ENCODE measurements around the gene LATS2.
A peak's percentile ranks its signal among the peaks of the same experiment; 100 is the strongest.
"Not testable (repeated sequence)": the region's sequence is repeated elsewhere in the genome, so short reads cannot be mapped to it uniquely, and the experiment has no call there.

The LATS2 gene

DNA sequence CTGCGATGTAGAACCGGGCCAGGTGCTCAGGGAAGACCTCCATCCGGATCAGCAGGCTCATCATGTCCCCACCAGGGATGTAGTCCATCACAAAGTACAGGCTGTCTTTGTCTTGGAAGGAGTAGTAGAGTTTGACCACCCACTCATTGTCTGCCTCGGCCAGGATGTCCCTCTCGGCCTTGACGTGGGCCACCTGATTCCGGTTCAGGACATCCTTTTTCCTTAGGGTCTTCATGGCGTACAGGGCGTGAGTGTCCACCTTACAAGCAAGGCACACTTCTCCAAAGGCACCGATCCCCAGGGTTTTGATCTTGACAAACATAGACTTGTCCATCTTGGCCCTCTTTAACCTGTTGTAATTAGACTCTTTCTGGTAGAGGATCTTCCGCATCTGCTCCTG is 78.0 kb downstream of the LATS2 start:
- H3K27ac Mint-ChIP-seq = no peak overlapping the region
- H3K9me3 Mint-ChIP-seq = no peaks in the 10 kb centered on the region
- ATAC-seq (no peak), DNase-seq (no peak)
- no peak overlapping the region for H3K4me3 Mint-ChIP-seq
- H3K4me1 Mint-ChIP-seq = no peaks in the 10 kb centered on the region
- no peaks in the 10 kb centered on the region for H3K27me3 Mint-ChIP-seq

DNA sequence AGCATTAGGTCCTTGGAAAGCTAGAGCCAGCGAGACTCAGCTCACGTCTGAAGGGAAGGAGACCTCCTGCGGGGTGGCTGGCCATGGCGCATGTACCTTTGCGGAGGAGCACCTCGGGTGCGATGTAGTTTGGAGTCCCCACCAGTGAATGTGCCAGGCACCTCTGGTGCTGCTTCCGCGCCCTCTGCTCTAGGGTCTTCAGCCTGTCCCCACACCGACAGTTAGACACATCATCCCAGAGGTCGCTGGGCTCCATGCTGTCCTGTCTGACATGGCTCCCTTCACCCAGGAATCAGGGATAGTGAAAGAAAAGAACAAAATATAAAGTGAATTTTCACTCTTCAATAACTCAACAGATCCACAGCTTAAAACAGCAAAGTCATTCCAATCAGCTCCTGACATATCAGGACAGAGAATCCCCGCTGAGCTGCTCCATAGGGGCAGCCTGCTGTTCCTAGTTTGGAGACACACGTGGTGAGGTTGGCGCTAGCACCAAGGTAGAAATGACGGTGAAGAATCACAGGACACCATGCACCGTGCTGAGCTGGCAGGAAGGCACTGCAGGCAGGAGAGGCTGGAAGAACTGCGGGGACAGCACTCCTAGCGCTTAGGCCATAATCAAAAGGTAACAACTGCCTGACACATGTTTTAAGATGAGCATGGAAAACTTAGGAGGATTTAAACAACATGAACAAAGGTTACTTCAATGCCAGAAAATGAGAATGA is 79.9 kb downstream of the LATS2 start:
- Mint-ChIP-seq H3K9me3 (no peaks in the 10 kb centered on the region), H3K4me1 (no peaks in the 10 kb centered on the region), H3K27me3 (no peaks in the 10 kb centered on the region), H3K4me3 (no peak overlapping the region), H3K27ac (no peak overlapping the region)
- DNase-seq (no peak), ATAC-seq (no peak)

DNA sequence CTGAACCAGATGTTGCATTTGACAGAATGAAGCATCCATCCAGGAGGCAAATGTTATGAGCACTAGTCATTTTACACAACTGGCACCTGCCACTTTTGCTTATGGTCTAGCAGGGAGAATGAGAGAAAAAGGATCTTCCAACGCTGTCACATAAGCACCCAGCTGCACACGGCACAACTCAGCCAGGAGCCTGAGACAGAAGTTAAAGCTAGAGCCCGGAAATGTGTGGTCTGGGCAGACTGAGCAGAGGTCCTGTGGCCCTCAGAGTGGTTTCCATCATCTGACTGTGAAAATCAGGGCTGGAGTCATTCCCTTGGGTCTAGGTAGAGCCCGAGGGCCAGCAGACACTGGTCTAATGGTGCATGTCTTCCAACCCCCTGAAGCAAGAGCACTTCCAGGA is 80.5 kb downstream of the LATS2 start:
- H3K27ac Mint-ChIP-seq = no peak overlapping the region
- H3K4me1 Mint-ChIP-seq = no peaks in the 10 kb centered on the region
- DNase-seq (no peak), ATAC-seq (no peak)
- no peaks in the 10 kb centered on the region for H3K9me3 Mint-ChIP-seq
- no peak overlapping the region for H3K4me3 Mint-ChIP-seq
- H3K27me3 Mint-ChIP-seq = no peaks in the 10 kb centered on the region

DNA sequence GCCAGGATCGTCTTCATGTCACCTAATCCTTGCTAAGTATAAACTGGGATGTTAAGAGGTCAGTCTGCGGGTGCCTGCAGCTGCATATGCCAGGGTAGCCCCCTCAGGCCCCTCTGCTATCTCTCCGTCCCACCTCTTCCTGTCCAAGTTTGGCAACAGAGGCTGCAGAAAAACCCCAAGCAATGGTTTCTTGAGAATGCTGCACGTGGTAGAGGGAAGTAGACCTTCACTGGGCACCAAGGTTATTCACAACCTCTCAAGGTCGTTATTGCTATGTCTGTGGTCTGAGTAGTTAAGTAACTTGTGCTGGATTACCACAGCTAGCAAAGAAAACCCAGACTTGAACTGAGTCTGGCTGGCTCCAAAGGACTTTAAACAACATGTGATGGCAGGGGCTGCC is 81.0 kb downstream of the LATS2 start:
- no peak overlapping the region for H3K4me3 Mint-ChIP-seq
- no peaks in the 10 kb centered on the region for H3K27me3 Mint-ChIP-seq
- no peaks in the 10 kb centered on the region for H3K9me3 Mint-ChIP-seq
- no peaks in the 10 kb centered on the region for H3K4me1 Mint-ChIP-seq
- ATAC-seq (no peak), DNase-seq (no peak)
- no peak overlapping the region for H3K27ac Mint-ChIP-seq

DNA sequence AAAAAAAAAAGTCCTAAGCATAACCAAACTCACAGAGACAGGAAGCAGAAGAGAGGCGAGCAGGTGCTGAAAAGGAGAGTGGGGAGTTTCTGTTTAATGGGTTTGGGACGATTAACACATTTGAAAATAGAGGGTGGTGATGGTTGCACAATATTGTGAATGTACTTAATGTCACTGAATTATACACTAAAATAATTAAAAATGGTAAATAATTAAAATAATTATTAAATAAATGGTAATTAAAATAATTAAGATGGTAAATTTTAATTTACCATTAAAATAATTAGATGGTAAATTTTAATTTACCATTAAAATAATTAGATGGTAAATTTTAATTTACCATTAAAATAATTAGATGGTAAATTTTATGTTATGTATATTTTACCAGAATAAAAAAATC is 84.0 kb downstream of the LATS2 start:
- no peaks in the 10 kb centered on the region for H3K27me3 Mint-ChIP-seq
- ATAC-seq (no peak), DNase-seq (no peak)
- H3K9me3 Mint-ChIP-seq = no peaks in the 10 kb centered on the region
- H3K4me3 Mint-ChIP-seq = no peak overlapping the region
- H3K4me1 Mint-ChIP-seq = no peaks in the 10 kb centered on the region
- H3K27ac Mint-ChIP-seq = no peak overlapping the region

DNA sequence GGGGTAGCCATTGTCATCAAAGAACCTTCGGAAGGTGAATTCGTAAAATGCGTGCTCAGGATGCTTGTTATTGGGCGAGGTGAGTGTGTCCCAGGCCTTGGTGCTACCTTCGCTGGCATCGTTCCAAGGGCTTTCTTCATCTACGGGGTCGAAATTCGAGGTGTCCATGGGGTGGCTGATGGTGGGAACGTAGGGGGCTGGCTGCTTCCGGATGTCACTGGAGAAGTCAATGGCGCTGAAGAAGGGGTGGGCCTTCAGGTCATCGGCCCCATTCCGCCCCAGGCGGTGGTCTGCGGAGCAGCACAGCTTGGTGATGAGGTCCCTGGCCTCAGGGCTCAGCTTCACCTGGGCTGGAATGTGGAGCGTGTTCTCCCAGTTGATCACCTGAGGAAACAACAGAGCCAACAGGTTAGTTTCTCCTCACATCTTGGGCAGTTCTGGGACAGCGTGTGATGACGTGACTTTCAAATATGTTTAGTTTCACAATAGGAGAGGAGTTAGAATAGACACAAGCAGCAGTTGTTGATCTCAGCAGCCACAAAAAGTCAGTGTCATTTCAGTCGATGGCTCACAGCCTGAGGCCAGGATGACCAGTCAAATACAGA is 86.3 kb downstream of the LATS2 start:
- Mint-ChIP-seq H3K27ac (no peak overlapping the region), H3K9me3 (no peaks in the 10 kb centered on the region), H3K27me3 (no peaks in the 10 kb centered on the region), H3K4me3 (no peak overlapping the region), H3K4me1 (no peaks in the 10 kb centered on the region)
- no peak for DNase-seq
- ATAC-seq = no peak

DNA sequence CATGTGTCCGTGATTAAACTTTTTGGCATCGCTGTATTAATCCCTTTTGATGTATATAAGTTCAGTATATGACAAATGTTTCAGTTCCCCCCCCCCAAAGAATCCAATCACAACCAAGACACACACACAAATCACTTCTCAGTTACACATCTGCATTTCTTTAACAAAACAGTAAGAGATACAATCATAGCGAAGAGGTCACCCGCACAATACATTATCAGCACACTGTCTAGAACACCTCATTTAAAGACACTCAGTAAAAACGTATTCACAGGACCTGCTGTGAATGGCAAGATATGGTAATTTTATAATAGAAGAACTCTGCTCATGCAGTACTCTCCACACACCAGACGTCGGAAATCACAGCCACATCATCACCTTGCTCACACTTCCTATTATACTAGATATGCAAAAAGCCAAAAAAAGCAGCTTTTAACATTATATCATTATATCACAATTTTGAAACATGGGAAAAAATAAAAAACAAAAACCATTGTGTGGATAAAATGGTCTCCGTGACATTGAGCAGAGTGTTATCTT is 87.4 kb downstream of the LATS2 start:
- no peak overlapping the region for H3K4me3 Mint-ChIP-seq
- H3K27ac Mint-ChIP-seq = no peak overlapping the region
- no peaks in the 10 kb centered on the region for H3K9me3 Mint-ChIP-seq
- H3K27me3 Mint-ChIP-seq = no peaks in the 10 kb centered on the region
- ATAC-seq (no peak), DNase-seq (no peak)
- H3K4me1 Mint-ChIP-seq = peaks cover 1% of the 10 kb centered on the region

DNA sequence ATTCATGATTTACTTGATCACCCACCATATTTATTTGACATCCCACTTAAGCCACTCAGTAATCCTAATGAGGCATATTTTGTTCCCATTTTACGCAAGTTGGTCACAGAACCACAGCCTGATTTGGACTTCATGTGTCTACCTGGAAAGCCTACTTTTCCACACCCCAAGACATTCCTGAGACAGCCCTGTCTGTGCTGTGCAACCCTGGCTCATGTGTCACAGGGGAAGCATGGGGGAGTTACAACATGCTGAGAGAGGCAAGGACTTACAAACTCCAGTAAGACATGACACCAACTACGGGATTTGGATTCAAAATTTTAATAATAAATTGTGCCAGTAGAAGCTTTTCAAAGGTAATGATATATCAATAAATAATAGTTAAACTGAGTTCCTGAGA is 88.7 kb downstream of the LATS2 start:
- ATAC-seq = no peak
- H3K4me1 Mint-ChIP-seq = peaks cover 9% of the 10 kb centered on the region
- DNase-seq = no peak
- no peak overlapping the region for H3K27ac Mint-ChIP-seq
- no peaks in the 10 kb centered on the region for H3K27me3 Mint-ChIP-seq
- H3K4me3 Mint-ChIP-seq = no peak overlapping the region
- no peaks in the 10 kb centered on the region for H3K9me3 Mint-ChIP-seq

DNA sequence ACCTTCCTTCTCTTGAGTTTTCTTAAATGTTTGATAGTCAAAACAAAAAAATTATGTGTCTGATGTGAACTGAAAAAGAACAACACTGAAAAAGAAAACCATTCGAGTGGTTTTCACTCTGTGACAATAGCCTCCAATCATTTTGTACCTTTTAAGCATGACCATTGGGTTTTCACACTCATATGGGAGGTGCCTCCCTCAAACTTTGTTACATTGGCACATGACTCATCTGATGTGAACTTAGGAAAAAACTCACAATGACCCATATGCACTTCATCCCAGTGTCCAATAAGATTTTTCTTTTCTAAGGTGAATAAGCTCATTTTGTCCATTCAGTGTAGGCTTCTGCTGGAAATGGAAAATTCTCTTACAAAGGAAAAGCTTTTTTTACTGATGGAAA is 92.2 kb downstream of the LATS2 start:
- Mint-ChIP-seq H3K4me1 (peaks cover 9% of the 10 kb centered on the region), H3K27me3 (no peaks in the 10 kb centered on the region), H3K9me3 (peaks cover 0 to 9% of the 10 kb centered on the region in 2 donors), H3K4me3 (no peak overlapping the region), H3K27ac (no peak overlapping the region)
- no peak for DNase-seq
- peak; percentile 57 for ATAC-seq

DNA sequence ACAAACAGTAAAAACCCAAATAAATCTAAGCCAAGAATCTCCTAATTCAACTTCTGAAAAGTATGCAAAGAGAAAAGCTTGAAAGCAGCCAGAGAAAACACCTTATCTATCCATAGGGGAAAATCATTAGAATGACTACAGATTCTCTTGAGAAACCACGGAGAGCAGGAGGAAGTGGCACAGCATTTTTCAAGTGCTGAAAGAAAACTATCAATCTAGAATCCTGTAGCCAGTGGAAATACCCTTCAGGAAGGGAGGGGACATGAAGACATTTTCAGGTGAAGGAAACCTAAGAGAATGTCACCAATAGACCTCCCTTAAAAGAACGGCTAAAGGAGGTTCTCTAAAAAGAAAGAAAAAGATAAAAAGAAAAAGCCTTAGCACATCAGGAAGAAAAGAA is 92.6 kb downstream of the LATS2 start:
- Mint-ChIP-seq H3K27ac (no peak overlapping the region), H3K4me3 (peak overlapping the region in 1 of 2 donors; percentile 14), H3K27me3 (no peaks in the 10 kb centered on the region), H3K9me3 (peaks cover 0 to 9% of the 10 kb centered on the region in 2 donors), H3K4me1 (peaks cover 9% of the 10 kb centered on the region)
- no peak for DNase-seq
- peak; percentile 37 for ATAC-seq

DNA sequence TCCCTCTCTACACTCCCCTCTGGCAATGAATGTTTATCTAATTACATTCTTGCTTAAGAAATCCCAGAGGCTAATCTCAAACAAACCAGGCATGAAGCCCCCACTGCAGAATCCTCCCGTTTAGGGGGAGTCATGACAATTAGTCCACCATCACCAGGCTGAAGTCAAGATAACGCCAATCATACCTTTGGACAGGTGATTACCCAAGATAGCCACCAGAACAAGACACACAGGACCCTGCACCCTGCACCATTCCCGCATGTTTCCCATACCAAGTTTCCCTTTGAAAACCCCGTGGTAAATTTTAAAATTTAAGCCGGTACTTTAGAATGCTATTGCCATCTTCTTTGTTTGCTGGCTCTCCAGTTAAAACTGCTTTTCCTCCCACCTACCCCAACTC is 94.0 kb downstream of the LATS2 start:
- no peaks in the 10 kb centered on the region for H3K27me3 Mint-ChIP-seq
- no peak overlapping the region for H3K27ac Mint-ChIP-seq
- H3K9me3 Mint-ChIP-seq = peaks cover 0 to 9% of the 10 kb centered on the region in 2 donors
- H3K4me1 Mint-ChIP-seq = peaks cover 9% of the 10 kb centered on the region
- no peak overlapping the region for H3K4me3 Mint-ChIP-seq
- DNase-seq (no peak), ATAC-seq (no peak)

DNA sequence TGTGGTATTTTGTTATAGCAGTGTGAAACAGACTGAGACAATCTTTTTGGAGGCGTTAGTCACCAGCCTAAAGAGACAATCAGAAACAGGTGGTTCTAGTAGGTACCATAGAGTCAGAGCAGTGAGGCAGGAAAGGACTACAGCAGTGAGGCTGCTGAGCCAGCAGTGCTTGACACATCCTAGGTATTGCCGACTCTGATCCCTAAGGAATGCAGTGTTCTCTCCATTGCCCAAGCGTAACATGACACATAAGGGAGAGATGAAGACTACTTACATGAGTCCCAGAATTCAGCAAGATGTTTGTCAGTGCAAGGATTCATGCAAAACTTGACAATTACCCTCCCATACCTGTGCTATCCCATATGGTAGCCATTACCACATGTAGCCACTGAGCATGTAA is 96.5 kb downstream of the LATS2 start:
- Mint-ChIP-seq H3K9me3 (peaks cover 0 to 9% of the 10 kb centered on the region in 2 donors), H3K27ac (no peak overlapping the region), H3K27me3 (peaks cover 15% of the 10 kb centered on the region), H3K4me3 (no peak overlapping the region), H3K4me1 (peaks cover 16% of the 10 kb centered on the region)
- no peak for ATAC-seq
- DNase-seq = no peak

DNA sequence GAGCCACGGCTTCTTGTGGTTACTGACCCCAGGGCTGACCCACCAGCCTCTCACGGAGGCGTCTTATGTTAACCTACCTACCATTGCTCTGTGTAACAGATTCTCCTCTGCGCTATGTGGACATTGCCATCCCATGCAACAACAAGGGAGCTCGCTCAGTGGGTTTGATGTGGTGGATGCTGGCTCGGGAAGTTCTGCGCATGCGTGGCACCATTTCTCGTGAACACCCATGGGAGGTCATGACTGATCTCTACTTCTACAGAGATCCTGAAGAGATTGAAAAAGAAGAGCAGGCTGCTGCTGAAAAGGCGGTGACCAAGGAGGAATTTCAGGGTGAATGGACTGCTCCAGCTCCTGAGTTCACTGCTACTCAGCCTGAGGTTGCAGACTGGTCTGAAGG is 99.7 kb downstream of the LATS2 start:
- H3K27me3 Mint-ChIP-seq = peaks cover 15% of the 10 kb centered on the region
- not testable (repeated sequence) for DNase-seq, H3K4me1 Mint-ChIP-seq, H3K9me3 Mint-ChIP-seq, H3K27ac Mint-ChIP-seq, H3K4me3 Mint-ChIP-seq, ATAC-seq

DNA sequence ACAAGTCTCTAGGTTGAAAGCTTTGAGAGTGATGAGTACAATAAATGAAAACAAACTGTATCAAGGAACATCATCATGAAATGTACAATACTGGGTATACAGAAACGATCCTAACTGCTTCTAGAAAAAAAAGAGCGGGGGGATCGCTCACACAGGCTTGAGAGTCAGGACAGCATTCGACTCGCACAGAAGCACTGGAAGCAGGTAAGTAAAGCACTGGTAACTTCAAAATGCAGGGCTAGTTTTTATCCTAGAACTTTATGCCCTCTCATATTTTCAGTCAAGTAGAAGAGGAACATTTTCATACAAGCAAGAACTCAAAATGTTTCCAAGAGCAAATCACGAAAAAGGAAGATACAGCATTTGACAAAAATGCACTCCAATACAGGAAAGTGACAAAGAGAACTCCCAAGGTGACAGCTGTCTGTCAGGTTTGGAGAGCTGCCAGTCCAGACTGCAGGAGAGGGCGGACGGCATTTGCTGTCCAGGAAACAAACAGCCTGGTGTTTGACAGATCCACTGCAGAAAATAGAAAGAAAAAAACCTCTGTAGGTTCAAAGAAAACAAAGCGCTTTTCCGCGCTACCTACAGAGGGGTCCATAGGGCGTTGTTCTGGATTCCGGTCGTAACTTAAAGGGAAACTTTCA is 100.6 kb downstream of the LATS2 start:
- Mint-ChIP-seq H3K4me3 (peak overlapping the region; percentile 9 to 44), H3K4me1 (peaks cover 7% of the 10 kb centered on the region), H3K9me3 (no peaks in the 10 kb centered on the region), H3K27ac (no peak overlapping the region), H3K27me3 (peaks cover 18% of the 10 kb centered on the region)
- ATAC-seq (no peak), DNase-seq (no peak)

DNA sequence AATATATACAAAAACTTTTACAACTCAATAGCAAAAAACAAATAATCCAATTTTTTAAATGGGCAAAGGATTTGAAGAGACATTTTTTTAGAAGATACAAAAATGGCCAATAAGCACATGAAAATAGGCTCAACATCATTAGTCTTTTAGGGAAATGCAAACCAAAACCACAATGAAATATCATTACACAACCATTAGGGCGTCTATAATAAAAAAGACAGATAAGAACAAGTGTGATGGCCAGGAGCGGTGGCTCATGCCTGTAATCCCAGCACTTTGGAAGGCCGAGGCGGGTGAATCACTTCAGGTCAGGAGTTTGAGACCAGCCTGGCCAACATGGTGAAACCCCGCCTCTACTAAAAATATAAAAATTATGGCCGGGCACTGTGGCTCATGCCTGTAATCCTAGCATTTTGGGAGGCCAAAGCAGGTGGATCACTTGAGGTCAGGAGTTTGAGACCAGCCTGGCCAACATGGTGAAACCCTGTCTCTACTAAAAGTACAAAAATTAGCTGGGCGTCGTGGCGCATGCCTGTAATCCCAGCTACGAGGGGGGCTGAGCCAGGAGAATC is 104.3 kb downstream of the LATS2 start:
- not testable (repeated sequence) for H3K4me3 Mint-ChIP-seq, H3K27ac Mint-ChIP-seq, DNase-seq, H3K9me3 Mint-ChIP-seq, ATAC-seq, H3K4me1 Mint-ChIP-seq
- H3K27me3 Mint-ChIP-seq = peaks cover 39% of the 10 kb centered on the region

DNA sequence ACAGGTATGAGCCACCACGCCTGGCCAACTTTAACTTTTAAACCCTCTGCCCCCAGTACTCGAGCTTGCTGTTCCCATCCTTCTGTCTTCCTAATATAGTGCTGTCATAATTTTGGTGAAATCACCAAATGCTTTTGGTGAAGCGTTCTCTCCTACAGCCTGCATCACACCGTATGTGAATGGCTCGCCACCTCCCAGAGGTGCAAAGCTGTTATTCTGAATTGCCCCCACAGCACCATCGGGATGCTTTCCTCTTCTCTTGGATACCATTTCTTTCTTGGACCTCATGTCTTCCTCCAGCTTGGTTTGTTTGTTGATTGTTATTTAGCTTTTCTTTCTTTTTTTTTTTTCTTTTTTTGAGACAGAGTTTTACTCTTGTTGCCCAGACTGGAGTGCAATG is 105.9 kb downstream of the LATS2 start:
- H3K4me3 Mint-ChIP-seq = no peak overlapping the region
- H3K4me1 Mint-ChIP-seq = peaks cover 1% of the 10 kb centered on the region
- H3K9me3 Mint-ChIP-seq = no peaks in the 10 kb centered on the region

More for the DNA sequence above, 105.9 kb downstream of the LATS2 start:
- ATAC-seq (no peak), DNase-seq (no peak)
- Mint-ChIP-seq H3K27ac (no peak overlapping the region), H3K27me3 (peaks cover 27% of the 10 kb centered on the region)
